SK-N-SH (cell line): ENCODE measurements around the gene CCDC188. TPM values are rescaled to one million over a fixed set of nuclear protein-coding genes. Genes with fewer than 3 reads are reported as not detected.

Experiments
- CTCF ChIA-PET: fragments of 300-600, 350-600 bp; formaldehyde crosslinking; extraction: SDS; loops from one replicate; lab custom pipeline; 2021; lab: Yijun Ruan, JAX
- POLR2A ChIA-PET: fragments of 350-600 bp; sonication (Branson Sonifier 250); formaldehyde crosslinking; extraction: SDS; loops from one replicate; lab custom pipeline; 2020; ENCODE audit warnings: antibody characterized with exemption, inconsistent platforms; lab: Yijun Ruan, JAX
- DNase-seq: peaks from one replicate; pipeline ENCODE4 v3.0.0; 2012
- H2AFZ ChIP-seq: fragments of 200-600 bp; sonication (generic); 2 replicates; pipeline ENCODE4 v1.8.1; 2016; ENCODE audit warnings: antibody characterized with exemption, mild to moderate bottlenecking, low read depth
- H3F3A ChIP-seq: fragments of 200-600 bp; sonication (generic); replicated peaks from 2 replicates; pipeline ENCODE3; 2016; ENCODE audit warnings: antibody characterized with exemption, mild to moderate bottlenecking; ENCODE audit not compliant: insufficient read depth
- H3K27ac ChIP-seq, 2 experiments: fragments of 200-500 bp in 1 of 2; fragments of 200-600 bp in 1 of 2; sonication (Bioruptor generic) in 1 of 2; sonication (generic), shearing (Covaris generic) in 1 of 2; 2 replicates each; pipeline versions ENCODE4 v1.5.1 to v1.6.1; 2014 to 2016; ENCODE audit warnings: low read depth in 2 of 2, inconsistent platforms in 1 of 2, low read length in 1 of 2, mild to moderate bottlenecking in 1 of 2, mixed read lengths in 1 of 2
- H3K27me3 ChIP-seq: fragments of 200-600 bp; sonication (generic), shearing (Covaris generic); 2 replicates; pipeline ENCODE4 v1.6.1; 2016; ENCODE audit warnings: mixed run types; ENCODE audit not compliant: insufficient read depth
- H3K36me3 ChIP-seq, 2 experiments: fragments of 200-500 bp in 1 of 2; fragments of 200-600 bp in 1 of 2; sonication (Bioruptor generic) in 1 of 2; sonication (generic) in 1 of 2; replicated peaks in 1 of 2; 2 replicates each; pipeline versions ENCODE3 to v1.5.1; 2014 to 2016; ENCODE audit warnings: low read length in 1 of 2, mild to moderate bottlenecking in 1 of 2; ENCODE audit not compliant: insufficient read depth in 2 of 2, control insufficient read depth in 1 of 2
- H3K4me1 ChIP-seq, 2 experiments: fragments of 200-500 bp in 1 of 2; fragments of 200-600 bp in 1 of 2; sonication (Bioruptor generic) in 1 of 2; sonication (generic), shearing (Covaris generic) in 1 of 2; 2 replicates each; pipeline versions ENCODE4 v1.5.1 to v1.6.1; 2014 to 2016; ENCODE audit warnings: low read depth in 1 of 2, low read length in 1 of 2, mixed run types in 1 of 2; ENCODE audit not compliant: insufficient read depth in 2 of 2, control insufficient read depth in 1 of 2
- H3K4me2 ChIP-seq: fragments of 200-600 bp; sonication (generic), shearing (Covaris generic); 2 replicates; pipeline ENCODE4 v1.6.1; 2017; ENCODE audit warnings: mixed run types
- H3K4me3 ChIP-seq, 2 experiments: fragments of 200-500 bp in 1 of 2; fragments of 200-600 bp in 1 of 2; sonication (Bioruptor generic) in 1 of 2; sonication (generic), shearing (Covaris generic) in 1 of 2; 2 replicates each; pipeline versions ENCODE4 v1.5.1 to v1.8.1; 2014 to 2016; ENCODE audit warnings: low read depth in 2 of 2, inconsistent platforms in 1 of 2, low read length in 1 of 2, mild to moderate bottlenecking in 1 of 2, mixed read lengths in 1 of 2, moderate library complexity in 1 of 2
- H3K79me2 ChIP-seq: fragments of 200-600 bp; sonication (generic); 2 replicates; pipeline ENCODE4 v1.8.1; 2017; ENCODE audit warnings: mild to moderate bottlenecking; ENCODE audit not compliant: insufficient read depth
- H3K9ac ChIP-seq: fragments of 200-600 bp; sonication (generic); 2 replicates; pipeline ENCODE4 v1.6.1; 2017; ENCODE audit warnings: mixed run types
- H3K9me2 ChIP-seq: fragments of 200-600 bp; sonication (generic); 2 replicates; pipeline ENCODE4 v1.6.1; 2017; ENCODE audit warnings: mixed run types
- H3K9me3 ChIP-seq: fragments of 200-600 bp; sonication (generic); 2 replicates; pipeline ENCODE4 v1.6.1; 2017; ENCODE audit warnings: mixed run types, mild to moderate bottlenecking, moderate library complexity
- H4K20me1 ChIP-seq: fragments of 200-600 bp; sonication (generic); 2 replicates; pipeline ENCODE4 v1.6.1; 2017; ENCODE audit warnings: mild to moderate bottlenecking, mixed run types; ENCODE audit not compliant: insufficient read depth
- ELF1 ChIP-seq: IDR thresholded peaks from 2 replicates; pipeline ENCODE4 v1.4.0; 2012
- EP300 ChIP-seq, 2 experiments: IDR thresholded peaks; 2 replicates each; pipeline versions ENCODE4 v1.4.0 to v1.6.1; 2012; ENCODE audit warnings: borderline replicate concordance in 1 of 2, low read depth in 1 of 2, low read length in 1 of 2
- EZH2phosphoT487 ChIP-seq: fragments of 200-600 bp; sonication (generic); IDR thresholded peaks from 2 replicates; pipeline ENCODE4 v1.6.1; 2017; ENCODE audit warnings: low read depth, mixed run types, mild to moderate bottlenecking, antibody characterized with exemption, moderate library complexity, borderline replicate concordance
- FOSL2 ChIP-seq: IDR thresholded peaks from 2 replicates; pipeline ENCODE4 v1.4.0; 2012; ENCODE audit warnings: low read depth, mild to moderate bottlenecking, moderate library complexity, borderline replicate concordance
- FOXJ3 ChIP-seq: sonication (generic); formaldehyde crosslinking; IDR thresholded peaks from 2 replicates; pipeline ENCODE4 v1.5.1; 2020; ENCODE audit warnings: mild to moderate bottlenecking, missing genetic modification reagents
- FOXM1 ChIP-seq: IDR thresholded peaks from 2 replicates; pipeline ENCODE4 v1.4.0; 2012; ENCODE audit warnings: low read depth, mild to moderate bottlenecking
- GATA2 ChIP-seq: sonication (generic); formaldehyde crosslinking; IDR thresholded peaks from 2 replicates; pipeline ENCODE4 v1.5.0; 2020; ENCODE audit warnings: mild to moderate bottlenecking, missing genetic modification reagents
- NFIC ChIP-seq: IDR thresholded peaks from 2 replicates; pipeline ENCODE4 v1.4.0; 2012; ENCODE audit warnings: borderline replicate concordance
- NRF1 ChIP-seq: IDR thresholded peaks from 2 replicates; pipeline ENCODE4 v1.6.1; 2012; ENCODE audit warnings: low read depth, mild to moderate bottlenecking, low read length
- PBX3 ChIP-seq: IDR thresholded peaks from 2 replicates; pipeline ENCODE4; 2012
- POLR2AphosphoS5 ChIP-seq: IDR thresholded peaks from 2 replicates; pipeline ENCODE4 v1.6.1; 2012; ENCODE audit warnings: low read depth, low read length
- RAD21 ChIP-seq: IDR thresholded peaks from 2 replicates; pipeline ENCODE4 v1.6.1; 2012; ENCODE audit warnings: mild to moderate bottlenecking, low read length
- RCOR1 ChIP-seq: fragments of 150-350 bp; IDR thresholded peaks from 2 replicates; pipeline ENCODE4 v1.6.1; 2017; ENCODE audit warnings: antibody characterized with exemption, low read length
- RXRA ChIP-seq: IDR thresholded peaks from 2 replicates; pipeline ENCODE4 v1.4.0; 2012; ENCODE audit warnings: low read depth, mild to moderate bottlenecking, borderline replicate concordance
- SMC3 ChIP-seq: IDR thresholded peaks from 2 replicates; pipeline ENCODE4 v1.6.1; 2012; ENCODE audit warnings: low read depth, low read length, improper control_type of control experiment
- TAF1 ChIP-seq: IDR thresholded peaks from 2 replicates; pipeline ENCODE4 v1.6.1; 2012; ENCODE audit warnings: low read depth, mild to moderate bottlenecking, low read length, moderate library complexity, borderline replicate concordance
- TCF12 ChIP-seq: IDR thresholded peaks from 2 replicates; pipeline ENCODE4 v1.4.0; 2012
- YY1 ChIP-seq: IDR thresholded peaks from 2 replicates; pipeline ENCODE4 v1.4.0; 2012; ENCODE audit warnings: low read depth, mild to moderate bottlenecking
- ZBTB33 ChIP-seq: IDR thresholded peaks from 2 replicates; pipeline ENCODE4 v1.4.0; 2012; ENCODE audit warnings: low read depth, borderline replicate concordance
- WGBS: methylation state at CpG from one replicate; pipeline ENCODE4 v1.1.6; 2017; ENCODE audit warnings: low lambda C conversion rate; 5-methylcytosine and 5-hydroxymethylcytosine counted together
- polyA plus RNA-seq, 3 experiments: library from polyadenylated mRNA; depleted of rRNA; stranded (reverse); fragments of >200 nt; gene quantifications; 2 replicates each; pipeline ENCODE4 v1.2.3, GENCODE V29; 2012

The CCDC188 gene
- polyA plus RNA-seq, 1 of the 3 experiments (the other 2 are of a cell fraction): 21.1 TPM

- Histone ChIP-seq H3K4me3 (no peak overlapping the region), H3K36me3 (no peaks in the 10 kb centered on the region), H3K9me3 (no peaks in the 10 kb centered on the region), H3K9ac (no peak overlapping the region), H3K27ac (no peak overlapping the region), H3K4me2 (no peak overlapping the region), H3K9me2 (no peaks in the 10 kb centered on the region), H3K4me1 (peaks cover 0 to 3% of the 10 kb centered on the region in 2 experiments; a peak in 1 of 4 replicates), H2AFZ (no peak overlapping the region), H3K27me3 (no peaks in the 10 kb centered on the region), H3K79me2 (no peaks in the 10 kb centered on the region), H3F3A (no peaks in the 10 kb centered on the region), H4K20me1 (no peaks in the 10 kb centered on the region)
- no peak for DNase-seq
- ChIA-PET CTCF (interaction anchor here (0.6 to 1.4 kb wide), 2 partner anchors 9 to 109 kb away, joined by 4 read pairs; no protein-coding TSS in a partner anchor), POLR2A (no interaction called here)
- 68% methylated on average over 15 of the region's 17 CpGs for WGBS
- TF ChIP-seq EP300 (IDR thresholded peaks at IDR 0.05; ENCODE audit: borderline replicate concordance in 1 of 2, low read depth in 1 of 2, low read length in 1 of 2): no peak
- TF ChIP-seq POLR2AphosphoS5: no peak
- no peak for TF ChIP-seq TCF12
- no peak for TF ChIP-seq FOXJ3
- TF ChIP-seq TAF1: no peak
- no peak for TF ChIP-seq GATA2 (CRISPR knock-in tag)
- no peak for TF ChIP-seq RAD21
- TF ChIP-seq, all 33 proteins: peak for 0
These were observed 25.7 kb upstream of the CCDC188 start for GRCh38 chr22:20176421-20177085.

GRCh38 chr22:20175597-20175900 lies 24.7 kb upstream of the CCDC188 start:
- 72% methylated on average over 5 of the region's 12 CpGs for WGBS
- Histone ChIP-seq H2AFZ (no peak overlapping the region), H3K4me3 (no peak overlapping the region), H3K9ac (no peak overlapping the region), H3K27ac (no peak overlapping the region), H3K4me2 (no peak overlapping the region), H3K79me2 (no peaks in the 10 kb centered on the region), H3K4me1 (peaks cover 0 to 3% of the 10 kb centered on the region in 2 experiments; a peak in 1 of 4 replicates), H3K27me3 (no peaks in the 10 kb centered on the region; the same call in 1 of the 2 replicates), H3K9me2 (no peaks in the 10 kb centered on the region), H4K20me1 (no peaks in the 10 kb centered on the region), H3K36me3 (no peaks in the 10 kb centered on the region), H3K9me3 (no peaks in the 10 kb centered on the region), H3F3A (no peaks in the 10 kb centered on the region)
- POLR2A ChIA-PET: no interaction called here
- TF ChIP-seq TCF12 (no peak), YY1 (no peak), FOSL2 (no peak), EP300 (IDR thresholded peaks at IDR 0.05; ENCODE audit: borderline replicate concordance in 1 of 2, low read depth in 1 of 2, low read length in 1 of 2) (no peak), NRF1 (no peak), SMC3 (no peak), EZH2phosphoT487 (no peak), RCOR1 (no peak), RAD21 (no peak), ELF1 (no peak), FOXM1 (no peak), TAF1 (no peak), RXRA (no peak), ZBTB33 (no peak), PBX3 (no peak), GATA2 (CRISPR knock-in tag) (no peak), NFIC (no peak)
- DNase-seq: peak; percentile 63
- CTCF ChIA-PET: interaction anchor here (1.1 to 2.0 kb wide), 4 partner anchors 19 to 110 kb away, joined by 4 to 13 read pairs (median 4); no protein-coding TSS in a partner anchor
